ENCODE data around the gene NLGN1. TPM values are rescaled to one million over a fixed set of nuclear protein-coding genes. Genes with fewer than 3 reads are reported as not detected.

Gene NLGN1
- total and polyA plus RNA-seq, 2 of the 8 experiments (the other 6 are each of a cell fraction or from before 2014, with no cell fraction given): 7.8 to 14.8 TPM

- Histone ChIP-seq H2BK5ac (ENCODE audit: low read depth, low read length) (no peak overlapping the region), H2AFZ (ENCODE audit: low read length) (no peak overlapping the region), H3K18ac (ENCODE audit: extremely low read depth, low read length) (no peak overlapping the region), H2BK120ac (replicated peaks; ENCODE audit: low read depth, low read length) (no peak overlapping the region), H3K79me1 (ENCODE audit: low read depth, low read length) (no peaks in the 10 kb centered on the region), H4K5ac (ENCODE audit: insufficient read length, low read depth, low read length) (no peak overlapping the region), H4K91ac (replicated peaks; ENCODE audit: insufficient read length, low read length) (no peak overlapping the region), H3K4me1 (replicated peaks in 1 of 4; ENCODE audit: control insufficient read depth in 3 of 4, insufficient read depth in 4 of 4, low read length in 3 of 4) (no peaks in the 10 kb centered on the region), H3K4ac (replicated peaks; ENCODE audit: insufficient read length, low read depth, low read length) (no peak overlapping the region), H4K8ac (ENCODE audit: extremely low read depth, insufficient read depth, low read length) (no peak overlapping the region), H3K27me3 (replicated peaks in 1 of 4; ENCODE audit: control insufficient read depth in 3 of 4, extremely low read depth in 1 of 4, insufficient read depth in 3 of 4, low read length in 3 of 4) (no peaks in the 10 kb centered on the region), H2BK15ac (ENCODE audit: low read length) (no peak overlapping the region), H3K4me3 (ENCODE audit: extremely low read depth in 1 of 4, insufficient read depth in 2 of 4, low read depth in 3 of 4, low read length in 4 of 4) (no peak overlapping the region), H3K9ac (replicated peaks in 1 of 4; ENCODE audit: extremely low read depth in 1 of 4, low read depth in 3 of 4, low read length in 3 of 4) (no peak overlapping the region), H3K36me3 (ENCODE audit: control insufficient read depth in 2 of 4, insufficient read depth in 4 of 4, low read length in 3 of 4) (no peaks in the 10 kb centered on the region), H3K56ac (replicated peaks; ENCODE audit: insufficient read length, low read depth, low read length) (no peak overlapping the region), H3K79me2 (ENCODE audit: control insufficient read depth in 1 of 2, insufficient read depth in 2 of 2, low read length in 2 of 2) (no peaks in the 10 kb centered on the region), H2BK12ac (ENCODE audit: low read depth, low read length) (no peak overlapping the region), H3K9me3 (ENCODE audit: insufficient read depth in 2 of 2, low read depth in 1 of 2, low read length in 1 of 2) (no peaks in the 10 kb centered on the region), H3K23me2 (ENCODE audit: low read depth, low read length) (0 out of 2 replicates have a peak, but pooled peaks cover 2% of the 10 kb centered on the region), H4K20me1 (replicated peaks in 1 of 2; ENCODE audit: control insufficient read depth in 1 of 2, insufficient read depth in 2 of 2, low read length in 2 of 2) (no peaks in the 10 kb centered on the region), H3K14ac (ENCODE audit: insufficient read length) (no peak overlapping the region), H3K4me2 (ENCODE audit: insufficient read depth in 1 of 2, low read depth in 2 of 2, low read length in 2 of 2) (no peak overlapping the region), H2AK5ac (ENCODE audit: low read depth, low read length) (no peak overlapping the region), H3K27ac (ENCODE audit: low read depth, low read length) (no peak overlapping the region), H3K23ac (ENCODE audit: insufficient read length) (no peak overlapping the region), H2BK20ac (ENCODE audit: low read length) (no peak overlapping the region)
- FAIRE-seq (no peak), DNase-seq (ENCODE audit: low read depth in 1 of 2, low spot score in 2 of 2) (no peak)
- 100% methylated on average over 2 of the region's 2 CpGs; no CpG with 5 or more reads in 1 of the 2 experiments for WGBS, 2 experiments (ENCODE audit: extremely low coverage in 1 of 2, insufficient coverage in 1 of 2, insufficient read length in 1 of 2, insufficient replicate concordance in 2 of 2, low coverage in 1 of 2, low lambda C conversion rate in 2 of 2, missing lambda C conversion rate in 1 of 2)
- TF ChIP-seq SRF (IDR thresholded peaks at IDR 0.05; ENCODE audit: low read depth, low read length) (no peak), RBBP5 (IDR thresholded peaks at IDR 0.05; ENCODE audit: borderline replicate concordance, low read depth, low read length) (no peak), NRF1 (IDR thresholded peaks at IDR 0.05; ENCODE audit: low read depth, low read length) (no peak), KDM4A (IDR thresholded peaks at IDR 0.05; ENCODE audit: low read depth, low read length, severe bottlenecking) (no peak), ASH2L (IDR thresholded peaks at IDR 0.05; ENCODE audit: low read length) (no peak), RXRA (IDR thresholded peaks at IDR 0.05; ENCODE audit: insufficient read depth, low read depth, low read length) (no peak), POLR2AphosphoS5 (IDR thresholded peaks at IDR 0.05; ENCODE audit: low read depth, low read length) (no peak), FOSL1 (IDR thresholded peaks at IDR 0.05; ENCODE audit: insufficient read depth, low read depth, low read length) (no peak), EP300 (IDR thresholded peaks at IDR 0.05; ENCODE audit: borderline replicate concordance in 1 of 2, low read depth in 2 of 2, low read length in 2 of 2) (no peak), CHD2 (IDR thresholded peaks at IDR 0.05; ENCODE audit: low read length) (no peak)
- ChIA-PET POLR2A (ENCODE audit: partially characterized antibody) (interaction anchor here (0.6 kb wide), 1 partner anchor 340 kb away, joined by 3 read pairs; no protein-coding TSS in a partner anchor), CTCF (ENCODE audit: partially characterized antibody) (interaction anchor here (1.4 kb wide), 1 partner anchor 24 kb away, joined by 3 read pairs; no protein-coding TSS in a partner anchor)
Measured at GRCh38 chr3:173789530-173790162, 392.1 kb downstream of the NLGN1 start.
